Fibroblast of mammary gland (primary cell): ENCODE measurements around the gene CCDC134.

ENCODE experiments used
- DNase-seq: peaks from one replicate; pipeline ENCODE4 v3.0.0-alpha.2; 2010; ENCODE audit warnings: low read depth
- H3K4me3 ChIP-seq: 2 replicates; pipeline ENCODE4 v1.5.1; 2011; ENCODE audit warnings: low read depth, mild to moderate bottlenecking, low read length, moderate library complexity; ENCODE audit not compliant: control insufficient read depth
- CTCF ChIP-seq: conservative IDR thresholded peaks from 2 replicates; pipeline ENCODE4 v1.5.1; 2011; ENCODE audit warnings: low read depth, low read length, inconsistent platforms; ENCODE audit not compliant: control insufficient read depth, insufficient read depth

CCDC134 gene

GRCh38 chr22:41766476-41766875, 34.0 kb upstream of the CCDC134 start:
- no peak for DNase-seq
- TF ChIP-seq CTCF: no peak
- no peak overlapping the region for H3K4me3 ChIP-seq

DNA sequence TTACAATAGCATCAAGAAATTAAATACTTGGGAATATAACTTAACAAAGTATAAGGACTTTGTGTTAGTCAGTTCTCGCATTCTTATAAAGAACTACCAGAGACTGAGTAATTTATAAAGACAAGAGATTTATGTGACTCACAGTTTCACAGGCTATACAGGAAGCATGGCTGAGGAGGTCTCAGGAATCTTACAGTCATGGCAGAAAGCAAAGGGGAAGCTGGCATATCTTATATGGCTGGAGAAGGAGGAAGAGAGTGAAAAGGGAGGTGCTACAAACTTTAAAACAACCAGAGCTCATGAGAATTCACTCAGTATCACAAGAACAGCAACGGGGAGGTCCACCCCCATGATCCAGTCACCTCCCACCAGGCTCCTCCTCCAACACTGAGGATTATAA, 32.0 kb upstream of the CCDC134 start:
- H3K4me3 ChIP-seq: no peak overlapping the region
- TF ChIP-seq CTCF: no peak
- DNase-seq: peak; percentile 26

- no peak for TF ChIP-seq CTCF
- no peak overlapping the region for H3K4me3 ChIP-seq
- DNase-seq: no peak
These were observed 29.6 kb upstream of the CCDC134 start for GRCh38 chr22:41770715-41771468.

DNA sequence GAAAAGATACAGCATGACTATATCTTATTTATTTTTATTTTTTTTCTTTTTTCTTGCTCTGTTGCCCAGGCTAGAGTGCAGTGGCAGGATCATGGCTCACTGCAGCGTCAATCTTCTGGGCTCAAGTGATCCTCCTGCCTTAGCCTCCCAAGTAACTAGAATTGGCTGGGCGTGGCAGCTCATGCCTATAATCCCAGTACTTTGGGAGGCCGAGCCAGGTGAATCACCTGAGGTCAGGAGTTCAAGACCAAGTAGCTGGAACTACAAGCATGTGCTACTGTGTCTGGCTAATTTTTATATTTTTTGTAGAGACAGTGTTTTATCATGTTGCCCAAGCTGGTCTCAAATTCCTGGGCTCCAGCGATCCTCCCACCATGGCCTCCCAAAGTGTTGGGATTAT, 28.3 kb upstream of the CCDC134 start:
- DNase-seq: no peak
- H3K4me3 ChIP-seq: no peak overlapping the region
- TF ChIP-seq CTCF: no peak

GRCh38 chr22:41772645-41773044, 27.8 kb upstream of the CCDC134 start:
- no peak overlapping the region for H3K4me3 ChIP-seq
- TF ChIP-seq CTCF: no peak
- DNase-seq: no peak

- no peak for TF ChIP-seq CTCF
- H3K4me3 ChIP-seq: no peak overlapping the region
- no peak for DNase-seq
These were observed 25.1 kb upstream of the CCDC134 start for GRCh38 chr22:41775338-41775737.
